HepG2 (cell line): ENCODE measurements around the gene SSNA1.

Experiments
- FOXK2 ChIP-seq: fragments of 450-650 bp; IDR thresholded peaks from 2 replicates; pipeline ENCODE4 v1.6.1; 2016
- MTA1 ChIP-seq: sonication (generic); formaldehyde crosslinking; IDR thresholded peaks from 2 replicates; pipeline ENCODE4 v1.4.0; 2020; ENCODE audit warnings: missing genetic modification reagents, mild to moderate bottlenecking, borderline replicate concordance
- NCOR1 ChIP-seq: fragments of 200-600 bp; sonication (generic); IDR thresholded peaks from 2 replicates; pipeline ENCODE4 v1.7.0; 2017; ENCODE audit warnings: antibody characterized with exemption, low read length, borderline replicate concordance
- SP1 ChIP-seq, 2 experiments: fragments of 450-650 bp in 1 of 2; sonication (generic) in 1 of 2; formaldehyde crosslinking in 1 of 2; IDR thresholded peaks; 2 replicates each; pipeline versions ENCODE4 v1.4.0 to v1.6.1; 2016 to 2020; ENCODE audit warnings: missing genetic modification reagents in 1 of 2
- TCF7 ChIP-seq: sonication (generic); IDR thresholded peaks from 2 replicates; pipeline ENCODE4 v1.6.1; 2016; ENCODE audit warnings: antibody characterized with exemption, low read depth
- THYN1 ChIP-seq: sonication (generic); formaldehyde crosslinking; IDR thresholded peaks from 2 replicates; pipeline ENCODE4 v1.8.1; 2023; ENCODE audit warnings: low read depth, mild to moderate bottlenecking, moderate library complexity, missing genetic modification reagents, borderline replicate concordance
- ZBTB8A ChIP-seq: sonication (generic); formaldehyde crosslinking; IDR thresholded peaks from 2 replicates; pipeline ENCODE4 v1.4.0; 2020; ENCODE audit warnings: mild to moderate bottlenecking, low read depth, missing genetic modification reagents, borderline replicate concordance
- ZC3H4 ChIP-seq: sonication (generic); formaldehyde crosslinking; IDR thresholded peaks from 2 replicates; pipeline ENCODE4 v1.4.0; 2020; ENCODE audit warnings: missing genetic modification reagents, borderline replicate concordance
- ZNF264 ChIP-seq: sonication (generic); formaldehyde crosslinking; IDR thresholded peaks from 2 replicates; pipeline ENCODE4 v1.4.0; 2020; ENCODE audit warnings: missing genetic modification reagents
- TF ChIP-seq, protein P1 (sequence below): sonication (generic); formaldehyde crosslinking; IDR thresholded peaks from 2 replicates; pipeline ENCODE4 v1.5.0; 2020; ENCODE audit warnings: mild to moderate bottlenecking, missing genetic modification reagents, moderate library complexity
- TF ChIP-seq, protein P2 (sequence below): sonication (generic); formaldehyde crosslinking; conservative IDR thresholded peaks from 2 replicates; pipeline ENCODE4 v1.4.0; 2020; ENCODE audit warnings: missing genetic modification reagents

GRCh38 chr9:137143459-137143858 lies 45.0 kb upstream of the SSNA1 start:
- TF ChIP-seq NCOR1 = no peak
- TF ChIP-seq, protein P1, sequence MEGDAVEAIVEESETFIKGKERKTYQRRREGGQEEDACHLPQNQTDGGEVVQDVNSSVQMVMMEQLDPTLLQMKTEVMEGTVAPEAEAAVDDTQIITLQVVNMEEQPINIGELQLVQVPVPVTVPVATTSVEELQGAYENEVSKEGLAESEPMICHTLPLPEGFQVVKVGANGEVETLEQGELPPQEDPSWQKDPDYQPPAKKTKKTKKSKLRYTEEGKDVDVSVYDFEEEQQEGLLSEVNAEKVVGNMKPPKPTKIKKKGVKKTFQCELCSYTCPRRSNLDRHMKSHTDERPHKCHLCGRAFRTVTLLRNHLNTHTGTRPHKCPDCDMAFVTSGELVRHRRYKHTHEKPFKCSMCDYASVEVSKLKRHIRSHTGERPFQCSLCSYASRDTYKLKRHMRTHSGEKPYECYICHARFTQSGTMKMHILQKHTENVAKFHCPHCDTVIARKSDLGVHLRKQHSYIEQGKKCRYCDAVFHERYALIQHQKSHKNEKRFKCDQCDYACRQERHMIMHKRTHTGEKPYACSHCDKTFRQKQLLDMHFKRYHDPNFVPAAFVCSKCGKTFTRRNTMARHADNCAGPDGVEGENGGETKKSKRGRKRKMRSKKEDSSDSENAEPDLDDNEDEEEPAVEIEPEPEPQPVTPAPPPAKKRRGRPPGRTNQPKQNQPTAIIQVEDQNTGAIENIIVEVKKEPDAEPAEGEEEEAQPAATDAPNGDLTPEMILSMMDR (CRISPR knock-in tag) = no peak
- no peak for TF ChIP-seq THYN1 (CRISPR knock-in tag)
- TF ChIP-seq ZNF264 (CRISPR knock-in tag) = no peak
- no peak for TF ChIP-seq MTA1
- TF ChIP-seq ZBTB8A (CRISPR knock-in tag) = no peak
- TF ChIP-seq FOXK2 = no peak
- no peak for TF ChIP-seq TCF7
- no peak for TF ChIP-seq ZC3H4
- TF ChIP-seq, protein P2, sequence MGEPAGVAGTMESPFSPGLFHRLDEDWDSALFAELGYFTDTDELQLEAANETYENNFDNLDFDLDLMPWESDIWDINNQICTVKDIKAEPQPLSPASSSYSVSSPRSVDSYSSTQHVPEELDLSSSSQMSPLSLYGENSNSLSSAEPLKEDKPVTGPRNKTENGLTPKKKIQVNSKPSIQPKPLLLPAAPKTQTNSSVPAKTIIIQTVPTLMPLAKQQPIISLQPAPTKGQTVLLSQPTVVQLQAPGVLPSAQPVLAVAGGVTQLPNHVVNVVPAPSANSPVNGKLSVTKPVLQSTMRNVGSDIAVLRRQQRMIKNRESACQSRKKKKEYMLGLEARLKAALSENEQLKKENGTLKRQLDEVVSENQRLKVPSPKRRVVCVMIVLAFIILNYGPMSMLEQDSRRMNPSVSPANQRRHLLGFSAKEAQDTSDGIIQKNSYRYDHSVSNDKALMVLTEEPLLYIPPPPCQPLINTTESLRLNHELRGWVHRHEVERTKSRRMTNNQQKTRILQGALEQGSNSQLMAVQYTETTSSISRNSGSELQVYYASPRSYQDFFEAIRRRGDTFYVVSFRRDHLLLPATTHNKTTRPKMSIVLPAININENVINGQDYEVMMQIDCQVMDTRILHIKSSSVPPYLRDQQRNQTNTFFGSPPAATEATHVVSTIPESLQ (CRISPR knock-in tag) = no peak
- no peak for TF ChIP-seq SP1 (IDR thresholded peaks at IDR 0.05)
- TF ChIP-seq SP1 (CRISPR knock-in tag; IDR thresholded peaks at IDR 0.05) = no peak
